Vagina (tissue), 2 donors: ENCODE results near the gene ARL5A. TPM values are rescaled to one million over a fixed set of nuclear protein-coding genes. Genes with fewer than 3 reads are reported as not detected.

Experiments
- DNase-seq, 2 donors: peaks; one replicate each; pipeline ENCODE4 v3.0.0-alpha.2; 2017; ENCODE audit errors: extremely low spot score in 2 of 2
- H3K27ac ChIP-seq: fragments of 200-600 bp; sonication (generic); one replicate; pipeline ENCODE4 v1.5.1; 2019
- H3K27me3 ChIP-seq: fragments of 200-600 bp; sonication (generic); one replicate; pipeline ENCODE4 v1.5.1; 2019
- H3K36me3 ChIP-seq, 2 donors: fragments of 200-600 bp; sonication (generic); one replicate each; pipeline ENCODE4 v1.5.1; 2017 to 2019
- H3K4me1 ChIP-seq: fragments of 200-600 bp; sonication (generic); one replicate; pipeline ENCODE4 v1.5.1; 2019
- H3K4me3 ChIP-seq, 2 donors: fragments of 200-600 bp; sonication (generic); 1 replicate in 1 of 2; 2 replicates in 1 of 2; pipeline ENCODE4 v1.5.1; 2016 to 2019
- H3K9me3 ChIP-seq: fragments of 200-600 bp; sonication (generic); one replicate; pipeline ENCODE4 v1.5.1; 2019
- CTCF ChIP-seq, 3 experiments: fragments of 450-650 bp in 2 of 3; fragments of 200-600 bp in 1 of 3; sonication (generic) in 1 of 3; IDR thresholded peaks; one replicate each; pipeline ENCODE4 v1.5.1; 2017 to 2019; ENCODE audit warnings: antibody characterized with exemption in 3 of 3, mild to moderate bottlenecking in 2 of 3, moderate library complexity in 2 of 3
- POLR2A ChIP-seq, 2 donors: fragments of 450-650 bp; IDR thresholded peaks; one replicate each; pipeline ENCODE4 v1.6.1; 2017; ENCODE audit warnings: antibody characterized with exemption in 2 of 2, mild to moderate bottlenecking in 2 of 2, moderate library complexity in 2 of 2
- POLR2AphosphoS5 ChIP-seq, 2 donors: sonication (generic); formaldehyde crosslinking; IDR thresholded peaks; one replicate each; pipeline ENCODE4 v1.9.0; 2017; ENCODE audit warnings: antibody characterized with exemption in 2 of 2, mild to moderate bottlenecking in 2 of 2, low read depth in 1 of 2; ENCODE audit not compliant: insufficient read depth in 1 of 2
- intact Hi-C: fragments of 100-400 bp; cut with DNase I; formaldehyde crosslinking; loops from one replicate; pipeline ENCODE4 v1.15.1; 2023
- total RNA-seq: library from RNA; depleted of rRNA; stranded (reverse); fragments of >200 nt; gene quantifications from one replicate; pipeline ENCODE4 v1.2.3, GENCODE V29; 2016

The ARL5A gene
- total RNA-seq, 1 donor from 2014 or later: 32.9 TPM

- TF ChIP-seq POLR2A (IDR thresholded peaks at IDR 0.05) (no peak), POLR2AphosphoS5 (IDR thresholded peaks at IDR 0.05; ENCODE audit: insufficient read depth in 1 of 2, low read depth in 1 of 2) (peak; percentile 13 to 43), CTCF (IDR thresholded peaks at IDR 0.05) (no peak)
- DNase-seq: no peak
- Histone ChIP-seq H3K4me3 (no peak overlapping the region), H3K4me1 (peaks cover 10% of the 10 kb centered on the region), H3K27me3 (no peaks in the 10 kb centered on the region), H3K27ac (no peak overlapping the region), H3K9me3 (no peaks in the 10 kb centered on the region), H3K36me3 (no peaks in the 10 kb centered on the region)
- intact Hi-C loops: no loop called here
These were observed 53.7 kb downstream of the ARL5A start for GRCh38 chr2:151774506-151774905.

- no peak overlapping the region for H3K27ac ChIP-seq
- peaks cover 10% of the 10 kb centered on the region for H3K4me1 ChIP-seq
- no peaks in the 10 kb centered on the region for H3K27me3 ChIP-seq
- H3K36me3 ChIP-seq: no peaks in the 10 kb centered on the region
- TF ChIP-seq POLR2AphosphoS5 (IDR thresholded peaks at IDR 0.05; ENCODE audit: insufficient read depth in 1 of 2, low read depth in 1 of 2) (no peak), POLR2A (IDR thresholded peaks at IDR 0.05) (no peak), CTCF (IDR thresholded peaks at IDR 0.05) (no peak)
- H3K4me3 ChIP-seq: no peak overlapping the region
- intact Hi-C loops: no loop called here
- no peaks in the 10 kb centered on the region for H3K9me3 ChIP-seq
- DNase-seq: no peak
These were observed 56.4 kb downstream of the ARL5A start for GRCh38 chr2:151771599-151772358.

GRCh38 chr2:151770995-151771394, 57.2 kb downstream of the ARL5A start:
- intact Hi-C loops: no loop called here
- no peak for DNase-seq
- Histone ChIP-seq H3K27me3 (no peaks in the 10 kb centered on the region), H3K9me3 (no peaks in the 10 kb centered on the region), H3K4me1 (peaks cover 10% of the 10 kb centered on the region), H3K36me3 (no peaks in the 10 kb centered on the region), H3K4me3 (no peak overlapping the region), H3K27ac (no peak overlapping the region)
- no peak for TF ChIP-seq POLR2A (IDR thresholded peaks at IDR 0.05)
- TF ChIP-seq CTCF (IDR thresholded peaks at IDR 0.05): no peak
- no peak for TF ChIP-seq POLR2AphosphoS5 (IDR thresholded peaks at IDR 0.05; ENCODE audit: insufficient read depth in 1 of 2, low read depth in 1 of 2)

- DNase-seq: no peak
- H3K27ac ChIP-seq: no peak overlapping the region
- no peaks in the 10 kb centered on the region for H3K27me3 ChIP-seq
- H3K36me3 ChIP-seq: no peaks in the 10 kb centered on the region
- peaks cover 10% of the 10 kb centered on the region for H3K4me1 ChIP-seq
- TF ChIP-seq POLR2A (IDR thresholded peaks at IDR 0.05): no peak
- intact Hi-C loops: no loop called here
- no peaks in the 10 kb centered on the region for H3K9me3 ChIP-seq
- no peak overlapping the region for H3K4me3 ChIP-seq
These were observed 58.6 kb downstream of the ARL5A start for GRCh38 chr2:151769606-151770005.

- Histone ChIP-seq H3K9me3 (no peaks in the 10 kb centered on the region), H3K36me3 (no peaks in the 10 kb centered on the region), H3K27ac (no peak overlapping the region), H3K4me3 (no peak overlapping the region), H3K4me1 (peaks cover 3% of the 10 kb centered on the region), H3K27me3 (no peaks in the 10 kb centered on the region)
- intact Hi-C loops: no loop called here
- TF ChIP-seq POLR2AphosphoS5 (IDR thresholded peaks at IDR 0.05; ENCODE audit: insufficient read depth in 1 of 2, low read depth in 1 of 2) (no peak), CTCF (IDR thresholded peaks at IDR 0.05) (no peak), POLR2A (IDR thresholded peaks at IDR 0.05) (no peak)
- no peak for DNase-seq
These were observed 60.7 kb downstream of the ARL5A start for GRCh38 chr2:151767536-151767935.
